D721Med (cell line): ENCODE results near the gene SKAP2.

Experiments used
- DNase-seq: peaks from one replicate; pipeline ENCODE4 v3.0.0; 2011; ENCODE audit warnings: low spot score; ENCODE audit not compliant: insufficient read length
- FAIRE-seq: peaks from 2 replicates; lab custom pipeline; 2011; peaks lifted over from hg19 to GRCh38; lab: Jason Lieb, UNC
- TF ChIP-seq, protein P1 (sequence below): IDR thresholded peaks from 2 replicates; pipeline ENCODE4 v1.5.1; 2012; ENCODE audit warnings: mild to moderate bottlenecking, control low read depth; ENCODE audit not compliant: insufficient read depth; ENCODE audit errors: missing control alignments

SKAP2 gene, protein sequence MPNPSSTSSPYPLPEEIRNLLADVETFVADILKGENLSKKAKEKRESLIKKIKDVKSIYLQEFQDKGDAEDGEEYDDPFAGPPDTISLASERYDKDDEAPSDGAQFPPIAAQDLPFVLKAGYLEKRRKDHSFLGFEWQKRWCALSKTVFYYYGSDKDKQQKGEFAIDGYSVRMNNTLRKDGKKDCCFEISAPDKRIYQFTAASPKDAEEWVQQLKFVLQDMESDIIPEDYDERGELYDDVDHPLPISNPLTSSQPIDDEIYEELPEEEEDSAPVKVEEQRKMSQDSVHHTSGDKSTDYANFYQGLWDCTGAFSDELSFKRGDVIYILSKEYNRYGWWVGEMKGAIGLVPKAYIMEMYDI

DNA sequence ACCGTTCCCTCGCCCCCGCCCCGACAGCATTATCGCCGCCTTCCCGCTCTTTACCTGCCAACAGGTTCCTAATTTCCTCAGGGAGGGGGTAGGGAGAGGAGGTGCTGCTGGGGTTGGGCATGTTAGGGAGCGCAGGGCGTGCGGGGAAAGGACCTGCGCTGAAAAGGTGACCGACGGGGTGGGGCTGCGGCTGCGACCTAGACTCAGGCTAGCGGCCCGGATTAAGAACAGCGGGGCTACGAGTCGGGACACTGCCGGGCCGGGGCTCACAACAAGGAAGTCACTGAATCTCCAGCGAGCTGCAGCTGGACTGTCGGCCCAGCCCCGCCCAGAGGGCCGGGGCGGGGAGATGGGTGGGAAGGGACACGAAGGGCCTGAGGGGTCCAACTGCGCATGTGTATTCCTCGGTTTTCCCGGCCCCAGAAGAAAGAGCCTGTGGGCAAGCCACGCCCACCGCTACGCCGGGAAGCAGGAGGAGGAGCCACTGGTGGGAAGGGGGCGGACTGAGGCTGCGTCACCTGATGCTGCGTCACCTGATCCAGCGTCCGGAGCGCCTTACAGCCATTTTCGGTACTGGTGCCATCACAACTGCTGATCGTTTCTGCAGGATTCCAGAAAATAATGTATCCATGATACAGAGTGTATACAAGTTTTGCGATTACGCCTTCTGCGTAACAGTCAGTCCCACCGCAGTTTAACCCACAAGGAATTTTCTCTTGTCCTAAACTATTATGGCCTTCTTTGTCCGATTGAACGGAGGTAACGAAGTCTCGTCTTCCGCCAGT, at the start of gene SKAP2:
Gene SKAP2, minus strand, starts transcription at position 282 of the 785 bp plus-strand sequence. Its CDS starts 161 bp downstream, at position 121.
- TF ChIP-seq, protein P1, sequence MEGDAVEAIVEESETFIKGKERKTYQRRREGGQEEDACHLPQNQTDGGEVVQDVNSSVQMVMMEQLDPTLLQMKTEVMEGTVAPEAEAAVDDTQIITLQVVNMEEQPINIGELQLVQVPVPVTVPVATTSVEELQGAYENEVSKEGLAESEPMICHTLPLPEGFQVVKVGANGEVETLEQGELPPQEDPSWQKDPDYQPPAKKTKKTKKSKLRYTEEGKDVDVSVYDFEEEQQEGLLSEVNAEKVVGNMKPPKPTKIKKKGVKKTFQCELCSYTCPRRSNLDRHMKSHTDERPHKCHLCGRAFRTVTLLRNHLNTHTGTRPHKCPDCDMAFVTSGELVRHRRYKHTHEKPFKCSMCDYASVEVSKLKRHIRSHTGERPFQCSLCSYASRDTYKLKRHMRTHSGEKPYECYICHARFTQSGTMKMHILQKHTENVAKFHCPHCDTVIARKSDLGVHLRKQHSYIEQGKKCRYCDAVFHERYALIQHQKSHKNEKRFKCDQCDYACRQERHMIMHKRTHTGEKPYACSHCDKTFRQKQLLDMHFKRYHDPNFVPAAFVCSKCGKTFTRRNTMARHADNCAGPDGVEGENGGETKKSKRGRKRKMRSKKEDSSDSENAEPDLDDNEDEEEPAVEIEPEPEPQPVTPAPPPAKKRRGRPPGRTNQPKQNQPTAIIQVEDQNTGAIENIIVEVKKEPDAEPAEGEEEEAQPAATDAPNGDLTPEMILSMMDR: no peak
- no peak for FAIRE-seq
- DNase-seq: peak; percentile 19

DNA sequence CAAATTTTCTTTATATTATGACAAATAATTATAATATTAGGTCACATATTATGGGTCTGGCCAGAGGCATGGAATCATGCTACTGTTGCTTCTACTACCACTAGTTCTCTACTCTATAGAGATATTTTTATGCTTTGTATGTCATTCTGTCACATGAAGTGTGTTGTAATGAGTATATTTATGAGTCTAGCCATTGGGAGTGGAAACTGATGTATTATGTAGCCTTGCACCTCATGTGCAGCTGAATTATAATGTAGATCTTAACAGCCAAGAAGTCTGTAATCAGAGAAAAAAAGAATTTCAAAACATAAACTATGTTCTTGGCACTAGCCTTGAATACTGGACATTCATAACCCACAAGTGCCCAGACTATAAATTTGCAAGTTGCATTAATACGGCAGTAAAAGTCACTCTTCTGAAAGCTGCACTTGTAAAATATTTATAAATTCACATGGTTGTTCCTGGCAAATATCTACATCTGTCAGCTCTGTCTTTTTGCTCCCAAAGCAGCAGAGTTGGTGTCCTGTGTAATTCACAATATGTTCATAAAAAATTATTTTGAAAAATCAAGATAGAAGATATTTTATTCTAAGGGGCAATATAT, 48.6 kb upstream of the SKAP2 start:
- FAIRE-seq (no peak), DNase-seq (no peak)
- TF ChIP-seq, protein P1: no peak

DNA sequence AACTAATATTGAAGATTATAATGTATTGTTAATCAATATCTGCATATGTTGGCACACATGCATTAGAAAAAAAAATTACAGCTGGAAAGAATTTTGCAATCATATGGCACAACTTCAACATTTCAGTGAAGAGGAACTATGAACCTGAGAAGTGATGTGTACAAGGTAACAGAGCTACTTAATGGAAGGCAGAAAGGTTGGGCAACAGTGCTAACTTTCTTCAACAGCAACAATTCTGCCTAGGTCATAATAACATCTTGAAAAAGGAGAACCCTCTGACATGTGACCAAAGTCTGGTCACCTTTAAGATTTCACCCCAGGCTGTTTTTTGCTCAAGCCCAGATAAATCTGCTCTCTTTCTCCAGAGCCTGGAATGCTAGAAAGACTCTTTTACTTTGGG, 47.9 kb upstream of the SKAP2 start:
- DNase-seq (no peak), FAIRE-seq (no peak)
- TF ChIP-seq, protein P1: no peak

DNA sequence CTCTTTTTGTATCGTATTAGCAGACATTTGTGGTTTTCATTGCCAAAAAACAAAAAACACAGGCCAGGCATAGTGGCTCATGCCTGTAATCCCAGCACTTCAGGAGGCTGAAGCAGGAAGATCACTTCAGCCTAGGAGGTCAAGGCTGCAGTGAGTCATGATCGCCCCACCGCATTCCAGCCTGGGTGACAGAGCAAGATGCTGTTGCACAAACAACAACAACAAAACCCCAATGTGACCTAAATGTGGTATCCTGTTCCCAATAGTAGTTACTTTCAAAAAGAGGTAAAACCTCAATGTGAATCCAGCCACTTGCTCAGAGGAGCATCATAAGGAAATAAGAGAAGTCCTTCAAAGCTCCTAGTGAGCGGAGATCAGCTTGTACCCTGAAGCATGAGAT, 45.8 kb upstream of the SKAP2 start:
- TF ChIP-seq, protein P1: no peak
- FAIRE-seq (no peak), DNase-seq (no peak)

DNA sequence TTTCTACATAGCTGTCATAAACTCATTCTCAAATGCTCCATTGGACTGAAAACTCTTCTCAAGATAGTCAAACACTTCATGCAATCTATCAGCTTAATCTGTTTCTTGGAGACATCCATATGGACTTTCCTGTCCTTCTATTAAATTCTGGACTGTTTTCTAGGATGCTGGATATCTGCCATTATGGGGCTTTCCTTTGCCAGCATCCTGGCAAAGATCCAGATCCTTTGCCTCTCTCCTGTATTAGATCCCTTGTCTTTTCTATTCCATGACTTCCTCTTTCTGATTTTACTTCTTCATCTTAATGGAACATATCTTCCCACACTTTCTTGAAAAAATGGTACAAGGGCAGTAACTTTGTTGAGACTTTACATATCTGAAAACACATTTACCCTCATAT, 35.9 kb upstream of the SKAP2 start:
- no peak for DNase-seq
- TF ChIP-seq, protein P1: no peak
- FAIRE-seq: no peak

DNA sequence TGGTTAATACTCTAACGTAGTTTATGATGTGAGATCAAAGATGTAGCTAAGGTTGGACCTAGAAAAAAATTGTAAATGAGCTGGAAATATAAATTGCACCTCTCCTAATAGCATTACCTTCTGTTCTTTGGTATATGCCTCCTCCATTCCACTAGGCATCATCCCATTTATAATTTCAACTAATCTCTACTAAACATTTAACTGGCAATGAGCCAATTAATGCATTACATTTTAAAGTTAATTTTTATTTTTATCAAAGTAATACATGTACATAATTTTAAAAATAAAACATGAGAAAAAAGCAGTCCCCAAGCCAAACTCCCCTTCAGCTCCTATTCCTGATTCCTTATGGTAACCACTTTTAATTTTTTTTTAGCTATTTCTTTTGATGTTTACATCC, 35.1 kb upstream of the SKAP2 start:
- DNase-seq: no peak
- TF ChIP-seq, protein P1: no peak
- FAIRE-seq: no peak

DNA sequence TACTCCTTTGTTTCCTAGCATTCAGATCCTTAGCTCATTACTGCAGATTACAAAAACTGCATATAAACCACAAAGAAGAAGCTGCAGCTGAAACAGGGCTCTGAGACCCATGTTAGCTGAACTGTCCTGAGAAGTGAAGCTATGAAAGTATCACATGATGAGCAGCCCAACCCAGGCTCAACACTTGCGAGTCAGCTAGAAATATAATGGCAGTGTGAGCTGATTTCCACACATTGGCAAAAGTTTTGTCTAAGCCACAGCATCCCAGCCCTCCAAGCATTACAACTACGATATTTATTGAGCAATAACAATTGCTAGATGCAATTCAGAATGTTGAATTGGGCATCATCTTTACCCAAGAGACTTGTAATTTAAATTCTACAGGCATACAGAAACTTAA, 34.5 kb upstream of the SKAP2 start:
- TF ChIP-seq, protein P1: no peak
- DNase-seq: no peak
- no peak for FAIRE-seq
